ENCODE results near the gene DNAJA1.

GRCh38 chr9:33044677-33045282 lies 19.7 kb downstream of the DNAJA1 start:
- no peak for TF ChIP-seq CTCF (IDR thresholded peaks at IDR 0.05)
- TF ChIP-seq POLR2A (IDR thresholded peaks at IDR 0.05) = no peak
